Hypothalamus (tissue), 51 donors: ENCODE results near the gene ALG1.
"Not testable (repeated sequence)": the region's sequence is repeated elsewhere in the genome, so short reads cannot be mapped to it uniquely, and the experiment has no call there.

Source experiments
- DNase-seq, 51 donors: peaks; one replicate each; lab custom pipeline; 2025; lab: John Stamatoyannopoulos, UW

The ALG1 gene

GRCh38 chr16:5097061-5097469 lies 25.4 kb downstream of the ALG1 start:
- DNase-seq, result peak in 8 of 51 donors; percentile 6 to 34 (median 19)

- DNase-seq, result peak; percentile 66 to 100 (median 99)
These were observed 26.0 kb downstream of the ALG1 start, which contains the start of gene EEF2KMT for GRCh38 chr16:5097470-5098220. Gene EEF2KMT (minus strand): TSS chr16:5097795. CDS start chr16:5097739, 56 bp downstream.

GRCh38 chr16:5098221-5099159 lies 26.8 kb downstream of the ALG1 start:
- peak in 42 of 51 donors; percentile 6 to 74 (median 42) for DNase-seq

GRCh38 chr16:5099174-5099573 lies 27.5 kb downstream of the ALG1 start:
- DNase-seq, result not testable (repeated sequence)

GRCh38 chr16:5103296-5104032 lies 31.8 kb downstream of the ALG1 start:
- DNase-seq, result not testable (repeated sequence)

- not testable (repeated sequence) for DNase-seq
These were observed 33.4 kb downstream of the ALG1 start for GRCh38 chr16:5105039-5105438.

- DNase-seq, result no peak
These were observed 37.0 kb downstream of the ALG1 start for GRCh38 chr16:5108505-5109158.

GRCh38 chr16:5110933-5111332 lies 39.3 kb downstream of the ALG1 start:
- not testable (repeated sequence) for DNase-seq

GRCh38 chr16:5116780-5117295 lies 45.2 kb downstream of the ALG1 start:
- DNase-seq, result not testable (repeated sequence)

- DNase-seq, result peak in 14 of 51 donors; percentile 0 to 22 (median 7)
These were observed 45.9 kb downstream of the ALG1 start for GRCh38 chr16:5117300-5118087.

GRCh38 chr16:5131467-5132004 lies 59.9 kb downstream of the ALG1 start:
- not testable (repeated sequence) for DNase-seq

GRCh38 chr16:5132915-5133600 lies 61.4 kb downstream of the ALG1 start:
- not testable (repeated sequence) for DNase-seq

- not testable (repeated sequence) for DNase-seq
These were observed 63.3 kb downstream of the ALG1 start for GRCh38 chr16:5134739-5135452.
